HG02943 (cell line): Measurements from ENCODE around the gene CMTM8.

Experiments used
- ATAC-seq: cut with Tn5 transposase; IDR thresholded peaks from one replicate; pipeline ENCODE4 v1.9.1; 2021; ENCODE audit warnings: mild to moderate bottlenecking, low read depth, moderate library complexity; ENCODE audit not compliant: unreplicated experiment

The CMTM8 gene

GRCh38 chr3:32274306-32274705 lies 35.8 kb downstream of the CMTM8 start:
- no peak for ATAC-seq

- ATAC-seq, result no peak
Measured at GRCh38 chr3:32275506-32275905, 37.0 kb downstream of the CMTM8 start.

- ATAC-seq, result no peak
Measured at GRCh38 chr3:32276279-32276841, 37.9 kb downstream of the CMTM8 start.

GRCh38 chr3:32278714-32279113 lies 40.2 kb downstream of the CMTM8 start:
- no peak for ATAC-seq

GRCh38 chr3:32280262-32280910 lies 41.9 kb downstream of the CMTM8 start:
- no peak for ATAC-seq

GRCh38 chr3:32281570-32282106 lies 43.2 kb downstream of the CMTM8 start:
- no peak for ATAC-seq

GRCh38 chr3:32282578-32283154 lies 44.2 kb downstream of the CMTM8 start:
- no peak for ATAC-seq

- no peak for ATAC-seq
Measured at GRCh38 chr3:32283304-32283703, 44.8 kb downstream of the CMTM8 start.

GRCh38 chr3:32284443-32285212 lies 46.1 kb downstream of the CMTM8 start:
- no peak for ATAC-seq

GRCh38 chr3:32285891-32286290 lies 47.4 kb downstream of the CMTM8 start:
- ATAC-seq, result no peak

- no peak for ATAC-seq
Measured at GRCh38 chr3:32288819-32289218, 50.3 kb downstream of the CMTM8 start.

- ATAC-seq, result no peak
Measured at GRCh38 chr3:32290619-32291018, 52.1 kb downstream of the CMTM8 start.

- no peak for ATAC-seq
Measured at GRCh38 chr3:32292085-32292796, 53.8 kb downstream of the CMTM8 start.

GRCh38 chr3:32293903-32294302 lies 55.4 kb downstream of the CMTM8 start:
- no peak for ATAC-seq

- no peak for ATAC-seq
Measured at GRCh38 chr3:32296251-32297204, 58.0 kb downstream of the CMTM8 start.

- ATAC-seq, result no peak
Measured at GRCh38 chr3:32297366-32297765, 58.9 kb downstream of the CMTM8 start.

- no peak for ATAC-seq
Measured at GRCh38 chr3:32301426-32301825, 62.9 kb downstream of the CMTM8 start.

GRCh38 chr3:32302601-32303398 lies 64.3 kb downstream of the CMTM8 start:
- ATAC-seq, result no peak

GRCh38 chr3:32303399-32303747 lies 64.9 kb downstream of the CMTM8 start:
- ATAC-seq, result no peak
